HCT116 (cell line): Measurements from ENCODE around the gene ARFGAP3. TPM values are rescaled to one million over a fixed set of nuclear protein-coding genes. Genes with fewer than 3 reads are reported as not detected.

ENCODE experiments used
- ATAC-seq: fragments of 200-7000 bp; cut with Tn5 transposase; 2 replicates; pipeline ENCODE4 v1.9.1; 2020; ENCODE audit warnings: mild to moderate bottlenecking, moderate library complexity
- BruUV-seq: library from RNA; stranded (reverse); fragments of 400-500 nt; replicated peaks from 2 replicates; lab custom pipeline; 2021; lab: Mats Ljungman, UMichigan
- CTCF ChIA-PET: fragments of 300-600 bp; sonication (Branson Sonifier 250); formaldehyde crosslinking; loops from one replicate; lab custom pipeline; 2021; ENCODE audit warnings: antibody characterized with exemption; lab: Charles Lee
- POLR2A ChIA-PET: fragments of 300-600, 350-600 bp; sonication (Branson Sonifier 250); formaldehyde crosslinking; loops from one replicate; lab custom pipeline; 2021; ENCODE audit warnings: antibody characterized with exemption; lab: Charles Lee
- RAD21 ChIA-PET, 2 experiments: fragments of 300-600 bp; sonication (Branson Sonifier 250); formaldehyde crosslinking; loops; one replicate each; lab custom pipeline; 2023; ENCODE audit warnings: low total read pairs in 2 of 2; ENCODE audit not compliant: uncharacterized antibody in 2 of 2, unreplicated experiment in 2 of 2, low non-redundant PET in 1 of 2; lab: Charles Lee
- DNase-seq: peaks from one replicate; pipeline ENCODE4 v3.0.0-alpha.2; 2010; ENCODE audit warnings: low read depth, low spot score
- H2AFZ ChIP-seq: fragments of 200-600 bp; shearing (Covaris generic), sonication (generic); 2 replicates; pipeline ENCODE4 v1.6.1; 2017; ENCODE audit warnings: low read depth, mixed run types, mixed read lengths, antibody characterized with exemption, low read length; ENCODE audit not compliant: poor library complexity, severe bottlenecking
- H3K27ac ChIP-seq: 2 replicates; pipeline ENCODE4 v1.5.1; 2012; ENCODE audit warnings: low read depth, low read length
- H3K27me3 ChIP-seq: fragments of 200-600 bp; sonication (generic); 2 replicates; pipeline ENCODE4 v1.6.1; 2016; ENCODE audit warnings: mixed run types, low read length, mixed read lengths; ENCODE audit not compliant: insufficient read depth
- H3K36me3 ChIP-seq, 2 experiments: fragments of 200-500 bp in 1 of 2; fragments of 200-600 bp in 1 of 2; sonication (Bioruptor generic) in 1 of 2; sonication (generic) in 1 of 2; 2 replicates each; pipeline versions ENCODE4 v1.5.1 to v1.6.1; 2014 to 2016; ENCODE audit warnings: low read length in 2 of 2, inconsistent platforms in 1 of 2, mixed read lengths in 1 of 2, mixed run types in 1 of 2; ENCODE audit not compliant: insufficient read depth in 2 of 2, control insufficient read depth in 1 of 2
- H3K4me1 ChIP-seq, 2 experiments: fragments of 200-600 bp in 1 of 2; sonication (generic) in 1 of 2; 2 replicates each; pipeline versions ENCODE4 v1.5.1 to v1.6.1; 2012 to 2017; ENCODE audit warnings: low read length in 2 of 2, inconsistent platforms in 1 of 2, mild to moderate bottlenecking in 1 of 2, mixed read lengths in 1 of 2, mixed run types in 1 of 2, moderate library complexity in 1 of 2; ENCODE audit not compliant: insufficient read depth in 2 of 2, control insufficient read depth in 1 of 2
- H3K4me2 ChIP-seq: fragments of 200-600 bp; sonication (generic); 2 replicates; pipeline ENCODE4 v1.6.1; 2017; ENCODE audit warnings: mixed run types, low read length, mixed read lengths
- H3K4me3 ChIP-seq, 2 experiments: fragments of 200-600 bp in 1 of 2; sonication (generic) in 1 of 2; replicated peaks in 1 of 2; 2 replicates each; pipeline ENCODE4 v1.5.1; 2011 to 2016; ENCODE audit warnings: low read length in 2 of 2, control low read depth in 1 of 2, low read depth in 1 of 2, mild to moderate bottlenecking in 1 of 2, mixed read lengths in 1 of 2, mixed run types in 1 of 2
- H3K79me2 ChIP-seq: fragments of 200-600 bp; sonication (generic); 2 replicates; pipeline ENCODE4 v1.6.1; 2017; ENCODE audit warnings: mild to moderate bottlenecking, mixed run types, low read length, moderate library complexity, mixed read lengths; ENCODE audit not compliant: insufficient read depth
- H3K9ac ChIP-seq: fragments of 200-600 bp; sonication (generic); 2 replicates; pipeline ENCODE4 v1.6.1; 2016; ENCODE audit warnings: low read length, mixed read lengths
- H3K9me2 ChIP-seq: fragments of 200-600 bp; sonication (generic), shearing (Covaris generic); 2 replicates; pipeline ENCODE4 v1.6.1; 2017; ENCODE audit warnings: mixed run types, mild to moderate bottlenecking, moderate library complexity; ENCODE audit not compliant: insufficient read depth
- H3K9me3 ChIP-seq, 2 experiments: fragments of 200-500 bp in 1 of 2; fragments of 200-600 bp in 1 of 2; sonication (Bioruptor generic) in 1 of 2; sonication (generic) in 1 of 2; 2 replicates each; pipeline ENCODE4 v1.6.1; 2014 to 2017; ENCODE audit warnings: low read length in 2 of 2, mixed read lengths in 2 of 2, inconsistent platforms in 1 of 2, low read depth in 1 of 2, mild to moderate bottlenecking in 1 of 2, mixed run types in 1 of 2, moderate library complexity in 1 of 2; ENCODE audit not compliant: control insufficient read depth in 1 of 2, insufficient read depth in 1 of 2
- H4K20me1 ChIP-seq: fragments of 200-600 bp; sonication (generic), shearing (Covaris generic); 2 replicates; pipeline ENCODE4 v1.6.1; 2017; ENCODE audit warnings: mixed run types, mild to moderate bottlenecking, moderate library complexity; ENCODE audit not compliant: insufficient read depth
- ATF3 ChIP-seq: IDR thresholded peaks from 2 replicates; pipeline ENCODE4 v1.6.1; 2012
- CBX3 ChIP-seq: IDR thresholded peaks from 2 replicates; pipeline ENCODE4 v1.6.1; 2012; ENCODE audit warnings: low read depth
- CTCF ChIP-seq, 3 experiments: fragments of 200-600 bp in 1 of 3; sonication (generic) in 1 of 3; IDR thresholded peaks in 2 of 3; conservative IDR thresholded peaks in 1 of 3; 2 replicates each; pipeline ENCODE4 v1.5.1; 2012 to 2017; ENCODE audit warnings: low read depth in 2 of 3, low read length in 2 of 3, antibody characterized with exemption in 1 of 3, borderline replicate concordance in 1 of 3, control low read depth in 1 of 3, mild to moderate bottlenecking in 1 of 3, mixed read lengths in 1 of 3, mixed run types in 1 of 3, moderate library complexity in 1 of 3; ENCODE audit not compliant: insufficient read depth in 1 of 3
- EGR1 ChIP-seq: IDR thresholded peaks from 2 replicates; pipeline ENCODE4 v1.6.1; 2012; ENCODE audit warnings: low read depth
- EZH2 ChIP-seq: fragments of 200-600 bp; sonication (generic); IDR thresholded peaks from 2 replicates; pipeline ENCODE4 v1.6.1; 2017; ENCODE audit warnings: antibody characterized with exemption, mixed run types
- EZH2phosphoT487 ChIP-seq: fragments of 200-600 bp; IDR thresholded peaks from 2 replicates; pipeline ENCODE4 v1.6.1; 2018; ENCODE audit warnings: antibody characterized with exemption, borderline replicate concordance
- FOSL1 ChIP-seq: IDR thresholded peaks from 2 replicates; pipeline ENCODE4 v1.6.1; 2012; ENCODE audit warnings: low read depth
- RAD21 ChIP-seq: IDR thresholded peaks from 2 replicates; pipeline ENCODE4 v1.6.1; 2012; ENCODE audit warnings: low read depth, mild to moderate bottlenecking
- SIN3A ChIP-seq: IDR thresholded peaks from 2 replicates; pipeline ENCODE4 v1.6.1; 2012; ENCODE audit warnings: low read depth
- SP1 ChIP-seq: IDR thresholded peaks from 2 replicates; pipeline ENCODE4 v1.6.1; 2012; ENCODE audit warnings: low read depth
- YY1 ChIP-seq: IDR thresholded peaks from 2 replicates; pipeline ENCODE4 v1.6.1; 2011; ENCODE audit warnings: low read length, low read depth, moderate library complexity, mild to moderate bottlenecking; ENCODE audit not compliant: insufficient replicate concordance; ENCODE audit errors: extremely low read depth
- ZBTB33 ChIP-seq: IDR thresholded peaks from 2 replicates; pipeline ENCODE4 v1.6.1; 2011; ENCODE audit warnings: mild to moderate bottlenecking, low read length, moderate library complexity; ENCODE audit not compliant: insufficient replicate concordance; ENCODE audit errors: extremely low read depth
- intact Hi-C: fragments of 100-400 bp; cut with micrococcal nuclease; formaldehyde crosslinking; loops from 2 replicates; pipeline ENCODE4 v1.10.0; 2022
- total RNA-seq: library from RNA; stranded (reverse); gene quantifications from one replicate; pipeline ENCODE4 v1.2.1, GENCODE V29; 2021; ENCODE audit not compliant: unreplicated experiment

ARFGAP3 gene
- total RNA-seq, 1 experiment from 2014 or later = 15.4 TPM

GRCh38 chr22:42780070-42780540 lies 77.0 kb downstream of the ARFGAP3 start:
- H3K27me3 ChIP-seq = no peaks in the 10 kb centered on the region
- H3K4me2 ChIP-seq = peak overlapping the region; percentile 37
- BruUV-seq = no TSS peak
- H3K9me2 ChIP-seq = no peaks in the 10 kb centered on the region
- H3K27ac ChIP-seq = no peak overlapping the region
- no peaks in the 10 kb centered on the region for H3K79me2 ChIP-seq
- H4K20me1 ChIP-seq = no peaks in the 10 kb centered on the region
- intact Hi-C loops = loop anchor here (1.0 to 5.0 kb wide), 2 partner anchors 87 to 310 kb away; no protein-coding TSS in a partner anchor
- no peaks in the 10 kb centered on the region for H3K9me3 ChIP-seq
- peaks cover 2 to 3% of the 10 kb centered on the region in 2 experiments; a peak in 3 of 4 replicates for H3K4me1 ChIP-seq
- ChIA-PET RAD21 (interaction anchor here in 1 of 2 experiments (0.9 kb wide), 1 partner anchor 87 kb away, joined by 4 read pairs; no protein-coding TSS in a partner anchor), POLR2A (no interaction called here)
- peak; percentile 95 for DNase-seq
- H3K4me3 ChIP-seq = no peak overlapping the region
- TF ChIP-seq RAD21 (peak; percentile 86), EZH2 (no peak), EGR1 (no peak), SP1 (no peak), ATF3 (no peak), CTCF (IDR thresholded peaks at IDR 0.05 in 2 of 3, conservative IDR thresholded peaks at IDR 0.05 in 1 of 3; ENCODE audit: borderline replicate concordance in 1 of 3, insufficient read depth in 1 of 3, low read depth in 2 of 3, low read length in 2 of 3) (peak; percentile 79 to 98 (median 86)), SIN3A (no peak), ZBTB33 (no peak), FOSL1 (no peak), EZH2phosphoT487 (no peak), CBX3 (peak; percentile 15; the same call in 1 of the 2 replicates), YY1 (peak; percentile 17)
- TF ChIP-seq, all 23 proteins: peak for 4
- no peaks in the 10 kb centered on the region for H3K36me3 ChIP-seq
- no peak overlapping the region for H3K9ac ChIP-seq
- H2AFZ ChIP-seq = peak overlapping the region; percentile 42
- ATAC-seq = peak; percentile 94
- CTCF ChIA-PET = interaction anchor here (0.9 to 1.2 kb wide), 2 partner anchors 310 kb away, joined by 3 to 4 read pairs; no protein-coding TSS in a partner anchor
